Fibroblast of skin of right biceps (primary cell): ENCODE results near the gene PLA2G4E.

Source experiments
- DNase-seq: peaks from one replicate; pipeline ENCODE4 v3.0.0-alpha.2; 2013

PLA2G4E gene

GRCh38 chr15:41992151-41992802 is 28.6 kb downstream of the PLA2G4E start:
- no peak for DNase-seq

DNA sequence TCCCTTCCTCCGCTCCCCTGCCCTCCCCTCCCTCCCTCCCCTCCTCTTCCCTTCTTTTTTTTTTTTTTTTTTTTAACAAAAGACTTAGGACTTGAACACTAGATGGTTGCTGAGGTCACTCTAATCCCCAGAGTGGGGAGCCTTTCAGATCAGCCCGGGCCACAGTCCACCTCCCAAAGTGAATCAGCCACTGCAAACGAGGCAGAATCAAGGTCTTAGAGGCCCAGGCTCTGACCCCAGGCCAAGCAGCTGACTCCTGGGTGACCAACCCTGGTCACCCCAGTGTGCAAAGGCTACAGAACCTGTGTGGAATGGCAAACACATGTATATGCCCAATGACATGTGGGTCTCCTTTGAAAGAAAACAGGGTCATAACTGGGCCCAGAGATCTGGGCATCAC is 30.2 kb downstream of the PLA2G4E start:
- no peak for DNase-seq

DNA sequence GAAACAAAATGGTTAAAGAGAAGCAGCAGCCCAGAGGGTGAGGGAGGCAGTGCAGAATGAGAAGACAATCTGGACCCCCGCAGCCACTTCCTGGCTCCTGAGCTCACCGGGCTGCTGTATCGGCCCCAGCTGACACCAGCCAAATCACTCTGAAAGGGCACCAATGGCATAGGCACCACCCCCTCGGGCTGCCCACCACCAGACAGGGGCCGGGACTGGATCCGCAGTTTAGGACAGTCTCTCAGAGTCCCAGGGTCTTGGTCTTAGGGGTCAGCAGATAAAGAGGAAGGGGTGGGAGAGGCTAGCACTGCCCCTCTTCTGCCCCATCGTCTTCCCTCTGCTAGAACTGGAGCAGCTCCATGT is 30.6 kb downstream of the PLA2G4E start:
- DNase-seq: no peak

DNA sequence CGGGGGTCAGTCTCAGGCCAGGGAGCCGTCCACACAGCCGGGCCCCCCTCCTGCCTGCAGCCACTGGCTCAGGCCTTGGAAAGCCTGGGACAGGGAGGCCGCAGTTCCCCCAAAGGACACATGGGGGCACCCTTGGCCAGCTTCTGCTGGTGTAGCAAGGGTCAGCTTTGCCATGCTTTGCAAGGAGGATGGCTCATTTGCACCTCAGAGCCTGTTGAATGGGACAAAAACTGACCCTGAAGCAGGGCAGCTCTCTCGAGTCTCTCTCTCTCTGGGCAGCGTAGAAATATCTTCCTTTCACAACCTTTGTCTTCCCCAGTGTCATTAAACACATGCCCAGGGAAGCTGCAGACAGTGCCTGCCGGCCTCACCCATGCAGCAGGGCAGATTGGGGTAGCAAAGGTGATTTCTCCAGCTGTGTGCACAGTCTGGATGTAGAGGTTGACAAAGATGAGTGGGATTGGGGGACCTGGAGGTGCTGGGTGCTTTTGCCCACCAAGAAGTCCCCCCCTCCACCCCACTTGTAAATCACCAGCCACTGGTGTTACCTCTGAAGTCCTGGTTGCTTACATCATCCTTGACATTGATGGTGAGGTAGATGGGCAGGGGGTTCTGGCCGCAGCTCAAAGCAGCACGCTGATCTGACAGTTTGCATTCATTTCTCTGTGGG is 31.1 kb downstream of the PLA2G4E start:
- peak; percentile 57 for DNase-seq

DNA sequence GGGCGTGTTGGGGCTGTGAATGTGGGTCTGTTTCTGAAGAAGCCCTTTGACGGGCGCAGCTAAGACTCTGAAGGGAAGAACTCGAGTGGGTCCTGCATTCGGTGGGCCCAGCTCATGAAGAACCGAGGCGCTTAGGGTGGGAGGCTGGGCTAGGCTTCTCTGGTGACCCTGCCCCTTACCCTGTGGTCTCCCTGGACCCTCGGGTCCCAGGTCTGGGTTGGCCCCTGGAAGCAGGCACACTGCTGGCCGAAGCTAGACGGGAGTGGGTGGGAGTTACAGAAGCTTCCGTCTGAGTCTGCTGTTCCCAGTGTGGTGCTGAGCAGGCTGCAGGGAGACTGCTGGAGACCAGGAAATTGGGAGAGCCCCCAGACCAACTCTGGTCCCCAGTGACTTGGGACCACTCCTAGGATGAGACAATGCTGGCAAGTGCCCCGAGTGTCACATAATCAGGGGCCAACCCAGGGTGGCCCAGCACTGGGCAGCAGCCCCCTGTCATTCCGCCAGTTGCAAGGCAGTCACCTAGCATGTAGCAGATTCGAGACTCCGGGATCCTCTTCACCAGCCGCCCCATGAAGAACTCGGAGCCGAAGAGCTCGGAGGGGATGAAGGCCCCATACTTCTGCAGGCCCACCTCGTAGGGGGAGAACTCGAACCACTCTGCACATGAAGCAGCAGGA is 31.8 kb downstream of the PLA2G4E start:
- DNase-seq: no peak

GRCh38 chr15:41987925-41988275 is 32.9 kb downstream of the PLA2G4E start:
- no peak for DNase-seq

DNA sequence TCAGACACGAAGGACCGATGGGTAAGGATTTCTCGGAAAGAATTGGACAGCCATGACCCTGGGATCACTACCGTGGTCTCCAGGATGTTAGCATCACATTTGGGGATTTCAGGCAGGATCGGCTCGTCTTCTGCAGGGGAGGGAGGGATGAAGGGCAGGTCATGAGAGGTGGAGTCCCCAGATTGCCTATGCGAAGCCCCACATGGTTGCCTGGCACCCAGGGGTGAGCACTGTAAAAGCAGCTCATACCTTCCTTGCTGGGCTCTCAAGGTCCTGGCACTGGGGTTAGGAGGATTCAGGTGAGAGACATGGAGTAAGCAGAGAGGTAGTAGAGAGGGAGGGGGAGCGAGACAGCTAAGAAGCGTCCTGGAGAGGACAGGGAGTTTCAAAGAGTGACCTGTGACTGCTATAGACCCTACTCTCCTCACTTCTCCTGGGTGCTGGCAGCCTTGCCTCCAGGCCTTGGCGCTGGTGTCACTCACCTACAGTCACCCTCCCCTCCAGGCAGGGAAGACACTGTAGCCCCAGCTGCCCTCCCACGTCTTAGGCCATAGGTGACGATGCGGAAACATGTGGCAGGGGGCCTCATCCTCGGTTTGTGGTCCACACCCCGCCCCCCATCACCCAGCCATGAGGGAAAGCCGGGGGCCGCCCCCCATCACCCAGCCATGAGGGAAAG is 33.5 kb downstream of the PLA2G4E start:
- DNase-seq: no peak

GRCh38 chr15:41985236-41986160 is 35.3 kb downstream of the PLA2G4E start:
- no peak for DNase-seq

- no peak for DNase-seq
Measured at GRCh38 chr15:41984622-41985021, 36.2 kb downstream of the PLA2G4E start.

DNA sequence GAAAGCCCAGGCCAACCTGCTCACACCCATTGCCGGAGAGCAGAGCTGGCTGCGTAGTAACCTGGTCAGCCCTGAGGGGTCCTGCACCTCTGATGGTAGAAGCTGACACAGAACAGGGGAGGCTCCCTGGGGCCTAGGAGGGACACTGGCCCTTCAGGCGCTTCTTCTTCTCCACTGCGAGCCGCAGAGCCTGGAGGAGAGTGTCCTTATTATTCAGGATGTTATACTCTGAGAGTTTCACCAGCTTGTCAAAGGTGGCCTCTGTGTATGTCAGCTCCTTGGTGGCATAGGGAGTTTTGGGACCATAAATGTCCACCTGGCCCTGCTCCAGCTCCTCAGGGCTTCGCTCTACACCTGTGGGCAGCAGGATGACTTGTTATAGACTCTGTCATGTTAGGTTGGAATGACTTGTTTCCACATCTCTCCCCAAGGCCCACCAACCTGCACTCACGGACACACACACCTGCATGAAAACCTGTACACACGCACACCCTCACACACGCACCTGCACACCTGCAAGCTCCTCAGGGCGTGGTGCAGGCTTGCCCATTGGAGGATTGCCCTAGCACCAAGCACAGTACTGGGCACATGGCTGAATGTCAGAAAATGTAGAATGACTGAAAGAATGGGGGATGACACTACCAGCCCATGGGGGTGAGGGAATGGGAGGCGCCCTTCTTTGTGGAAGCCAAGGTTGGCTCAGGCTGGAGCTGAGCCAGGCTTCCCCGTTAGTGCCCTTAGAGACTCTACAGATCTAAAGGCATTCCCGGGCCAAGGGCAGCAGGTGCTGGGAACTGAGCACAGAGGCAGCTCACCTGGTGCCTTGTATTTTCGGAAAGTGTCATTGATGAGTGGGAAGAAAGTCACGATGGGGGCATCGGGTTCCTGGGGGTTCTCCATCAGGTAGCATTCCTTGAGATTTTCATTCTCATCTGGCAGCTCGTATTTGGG is 36.9 kb downstream of the PLA2G4E start:
- no peak for DNase-seq

DNA sequence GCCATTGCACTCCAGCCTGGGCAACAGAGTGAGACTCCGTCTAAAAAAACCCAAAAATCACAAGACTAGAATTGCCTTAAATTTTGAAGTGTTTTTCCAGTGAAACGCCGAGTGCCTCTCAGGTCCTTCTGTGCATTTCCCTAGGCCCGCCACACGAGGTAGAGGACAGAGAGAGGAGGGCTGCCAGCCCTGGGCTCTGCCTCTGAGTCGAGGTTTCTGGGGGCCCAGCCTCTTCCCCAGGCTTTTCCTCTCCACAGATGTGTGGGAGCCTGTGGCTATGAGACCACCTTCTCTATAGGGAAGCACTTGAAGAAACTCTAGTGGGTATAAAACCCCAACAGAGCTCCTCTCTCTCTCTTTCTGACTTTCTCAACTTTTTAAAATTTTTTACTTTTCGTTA is 37.6 kb downstream of the PLA2G4E start:
- no peak for DNase-seq

GRCh38 chr15:41982133-41982930 is 38.5 kb downstream of the PLA2G4E start:
- peak; percentile 59 for DNase-seq

DNA sequence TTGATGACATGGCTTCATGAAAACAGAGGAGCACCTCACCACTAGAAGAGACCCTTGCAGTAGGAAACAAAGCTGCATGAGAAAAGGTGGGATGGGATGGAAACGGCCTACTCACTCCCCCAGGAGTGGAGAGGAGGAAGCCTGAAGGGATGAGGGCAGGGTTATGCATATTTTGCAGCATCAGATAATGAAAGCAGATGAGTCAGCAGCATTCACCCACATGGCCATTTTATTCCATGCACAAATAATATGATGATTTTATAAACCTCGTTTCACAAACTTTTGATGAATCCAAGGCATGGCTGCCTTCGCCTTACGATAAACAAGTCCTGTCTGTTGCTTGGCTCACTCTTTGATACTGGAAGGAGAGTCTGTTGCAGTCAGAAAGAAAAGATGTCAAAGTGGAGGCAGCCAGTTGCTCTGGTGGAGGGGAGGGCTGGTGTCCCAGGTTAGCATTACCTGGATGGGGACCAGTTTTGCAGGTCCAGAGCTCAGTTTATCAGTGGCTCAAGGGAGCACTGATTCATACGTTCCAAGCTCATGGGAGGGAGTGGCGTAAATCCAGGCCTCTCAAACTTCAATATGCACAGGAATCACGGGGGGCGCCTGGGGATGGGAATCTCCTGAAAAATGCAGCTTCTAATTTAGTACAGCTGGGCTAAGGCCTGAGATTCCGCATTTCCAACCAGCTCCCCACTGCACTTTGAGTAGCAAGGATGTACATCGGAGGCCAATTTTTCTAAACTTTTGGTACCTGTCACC is 39.3 kb downstream of the PLA2G4E start:
- DNase-seq: peak; percentile 27

GRCh38 chr15:41980654-41981323 is 40.1 kb downstream of the PLA2G4E start:
- no peak for DNase-seq

- no peak for DNase-seq
Measured at GRCh38 chr15:41979493-41980266, 41.2 kb downstream of the PLA2G4E start.

DNA sequence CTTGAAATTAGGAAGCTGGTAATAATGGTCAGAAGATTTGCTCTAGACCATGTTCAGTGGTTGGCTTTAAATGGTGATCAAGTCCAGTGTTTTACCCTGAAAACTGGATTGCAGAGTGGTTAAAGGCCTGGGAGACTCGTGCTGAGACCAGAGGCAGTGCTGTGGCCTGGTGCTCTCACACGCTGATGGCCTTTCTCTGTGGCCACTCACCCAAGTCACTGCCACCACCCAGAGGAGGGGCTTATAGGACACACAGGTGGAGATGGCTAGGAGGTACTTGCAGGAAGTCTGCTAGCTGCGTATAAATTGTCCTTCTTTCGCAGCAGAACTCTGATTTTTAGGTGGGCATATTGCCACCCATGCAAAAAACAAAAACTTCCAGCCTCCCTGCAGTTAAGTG is 42.3 kb downstream of the PLA2G4E start:
- no peak for DNase-seq

GRCh38 chr15:41977757-41978383 is 43.0 kb downstream of the PLA2G4E start:
- DNase-seq: no peak

GRCh38 chr15:41975669-41976068 is 45.2 kb downstream of the PLA2G4E start:
- DNase-seq: no peak
